ENCODE measurements around the gene IRF7.

IRF7 gene

GRCh38 chr11:598005-598680 is 17.6 kb downstream of the IRF7 start:
- Mint-ChIP-seq H3K27ac (no peak overlapping the region), H3K36me3 (peaks cover 40 to 43% of the 10 kb centered on the region in 2 donors), H3K27me3 (no peaks in the 10 kb centered on the region), H3K4me1 (peaks cover 0 to 2% of the 10 kb centered on the region in 2 donors), H3K9me3 (no peaks in the 10 kb centered on the region), H3K4me3 (no peak overlapping the region)
- DNase-seq: no peak
- ATAC-seq (replicated peaks): no peak

- no peaks in the 10 kb centered on the region for H3K27me3 Mint-ChIP-seq
- H3K9me3 Mint-ChIP-seq: no peaks in the 10 kb centered on the region
- DNase-seq (no peak), ATAC-seq (replicated peaks) (peak; percentile 38 to 65)
- H3K4me1 Mint-ChIP-seq: peaks cover 0 to 2% of the 10 kb centered on the region in 2 donors
- peak overlapping the region; percentile 65 for H3K27ac Mint-ChIP-seq
- no peak overlapping the region for H3K4me3 Mint-ChIP-seq
- peaks cover 49 to 51% of the 10 kb centered on the region in 2 donors for H3K36me3 Mint-ChIP-seq
Observed at GRCh38 chr11:597166-597725, 18.5 kb downstream of the IRF7 start.

DNA sequence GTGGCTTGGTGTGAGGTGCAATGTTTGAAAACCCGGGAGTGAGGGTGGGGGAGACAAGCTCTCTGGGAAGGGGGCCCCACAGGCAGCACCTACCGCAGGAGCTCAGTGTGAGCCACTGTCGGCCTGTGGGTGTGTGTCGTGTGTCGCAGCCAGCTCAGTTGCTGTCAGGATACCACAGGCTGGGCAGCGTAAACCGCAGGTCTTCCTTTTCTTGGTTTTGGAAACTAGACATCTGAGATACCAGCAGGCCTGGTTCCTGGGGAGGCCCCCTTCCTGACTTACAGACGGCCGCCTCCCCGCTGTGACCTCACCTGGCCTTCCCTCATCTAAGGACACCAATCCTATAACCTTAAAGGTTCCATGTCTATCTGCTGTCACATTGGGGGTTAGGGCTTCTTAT is 19.4 kb downstream of the IRF7 start:
- H3K27ac Mint-ChIP-seq: peak overlapping the region; percentile 11
- DNase-seq (no peak), ATAC-seq (replicated peaks) (no peak)
- no peak overlapping the region for H3K4me3 Mint-ChIP-seq
- peaks cover 0 to 2% of the 10 kb centered on the region in 2 donors for H3K4me1 Mint-ChIP-seq
- H3K36me3 Mint-ChIP-seq: peaks cover 43 to 46% of the 10 kb centered on the region in 2 donors
- no peaks in the 10 kb centered on the region for H3K9me3 Mint-ChIP-seq
- no peaks in the 10 kb centered on the region for H3K27me3 Mint-ChIP-seq

GRCh38 chr11:595400-595799 is 20.4 kb downstream of the IRF7 start:
- H3K4me1 Mint-ChIP-seq: peaks cover 0 to 2% of the 10 kb centered on the region in 2 donors
- no peak for DNase-seq
- no peak overlapping the region for H3K4me3 Mint-ChIP-seq
- no peaks in the 10 kb centered on the region for H3K27me3 Mint-ChIP-seq
- no peak for ATAC-seq (replicated peaks)
- H3K27ac Mint-ChIP-seq: no peak overlapping the region
- peaks cover 41 to 46% of the 10 kb centered on the region in 2 donors for H3K36me3 Mint-ChIP-seq
- H3K9me3 Mint-ChIP-seq: no peaks in the 10 kb centered on the region

DNA sequence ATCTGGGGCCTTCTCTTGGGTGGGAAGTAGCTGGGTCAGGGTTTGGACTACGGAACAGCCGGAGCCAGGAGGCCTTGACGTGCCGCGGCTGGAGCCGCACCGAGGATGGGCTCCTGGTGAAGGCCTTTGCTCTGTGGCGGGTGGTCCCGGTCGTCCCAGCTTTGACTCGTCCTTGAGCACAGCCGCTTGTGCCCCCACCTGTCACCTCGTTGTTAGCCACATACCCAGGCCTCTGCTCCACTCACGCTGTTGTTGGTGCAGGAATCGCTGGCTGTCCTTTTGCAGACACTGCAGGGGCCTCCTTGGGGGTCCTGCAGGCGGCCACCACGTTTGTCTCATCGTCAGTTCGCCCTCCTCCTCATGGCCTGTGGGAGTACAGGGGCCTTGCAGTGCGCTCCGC is 22.4 kb downstream of the IRF7 start:
- peaks cover 49 to 50% of the 10 kb centered on the region in 2 donors for H3K36me3 Mint-ChIP-seq

DNA sequence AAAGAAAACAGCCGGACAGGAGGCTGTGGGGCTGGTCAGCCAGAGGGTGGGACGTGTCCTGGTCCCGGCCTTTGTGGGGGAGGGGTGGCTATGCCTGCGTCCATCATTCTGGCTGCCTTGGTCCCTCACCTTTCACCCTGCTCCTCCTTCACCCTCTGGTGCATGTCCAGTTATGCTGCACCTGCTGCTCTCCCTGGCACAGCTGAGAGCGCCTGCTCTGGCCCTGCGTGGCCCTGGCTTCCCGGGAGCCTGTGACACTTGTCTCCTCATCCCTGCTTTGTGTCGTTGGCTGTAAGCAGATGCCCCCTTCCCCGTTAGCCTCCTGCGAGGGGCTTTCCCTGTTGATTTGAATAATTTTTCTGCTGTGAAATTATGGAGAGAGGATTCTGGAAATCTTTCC is 22.8 kb downstream of the IRF7 start:
- H3K27me3 Mint-ChIP-seq: no peaks in the 10 kb centered on the region
- DNase-seq (no peak), ATAC-seq (replicated peaks) (no peak)
- no peak overlapping the region for H3K27ac Mint-ChIP-seq
- H3K9me3 Mint-ChIP-seq: no peaks in the 10 kb centered on the region
- no peak overlapping the region for H3K4me3 Mint-ChIP-seq
- peaks cover 0 to 2% of the 10 kb centered on the region in 2 donors for H3K4me1 Mint-ChIP-seq
- peaks cover 51 to 53% of the 10 kb centered on the region in 2 donors for H3K36me3 Mint-ChIP-seq

More for the DNA sequence above, 22.4 kb downstream of the IRF7 start:
- Mint-ChIP-seq H3K4me3 (no peak overlapping the region), H3K9me3 (no peaks in the 10 kb centered on the region), H3K4me1 (peaks cover 0 to 2% of the 10 kb centered on the region in 2 donors), H3K27me3 (no peaks in the 10 kb centered on the region), H3K27ac (no peak overlapping the region)
- ATAC-seq (replicated peaks) (no peak), DNase-seq (no peak)

DNA sequence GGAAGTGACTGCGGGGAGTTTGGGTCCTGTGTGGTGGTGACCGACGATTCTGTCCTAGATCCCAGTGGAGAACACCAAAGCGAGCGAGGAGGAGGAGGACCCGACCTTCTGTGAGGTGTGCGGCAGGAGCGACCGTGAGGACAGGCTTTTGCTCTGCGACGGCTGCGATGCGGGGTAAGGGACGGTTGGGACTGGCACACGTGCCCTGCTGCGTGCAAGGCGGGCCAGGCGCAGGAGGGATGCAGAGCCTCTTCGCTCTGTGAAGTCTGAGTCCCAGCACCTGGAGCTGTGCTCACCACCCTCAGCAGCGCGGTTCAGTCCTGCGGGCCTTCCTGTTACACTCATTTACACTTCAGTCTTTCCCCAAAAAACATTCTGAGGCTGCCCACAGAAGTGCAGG is 23.2 kb downstream of the IRF7 start:
- ATAC-seq (replicated peaks) (no peak), DNase-seq (no peak)
- H3K36me3 Mint-ChIP-seq: peaks cover 54 to 55% of the 10 kb centered on the region in 2 donors
- no peak overlapping the region for H3K4me3 Mint-ChIP-seq
- no peaks in the 10 kb centered on the region for H3K9me3 Mint-ChIP-seq
- peak overlapping the region; percentile 9 for H3K27ac Mint-ChIP-seq
- H3K4me1 Mint-ChIP-seq: peaks cover 0 to 3% of the 10 kb centered on the region in 2 donors
- no peaks in the 10 kb centered on the region for H3K27me3 Mint-ChIP-seq

DNA sequence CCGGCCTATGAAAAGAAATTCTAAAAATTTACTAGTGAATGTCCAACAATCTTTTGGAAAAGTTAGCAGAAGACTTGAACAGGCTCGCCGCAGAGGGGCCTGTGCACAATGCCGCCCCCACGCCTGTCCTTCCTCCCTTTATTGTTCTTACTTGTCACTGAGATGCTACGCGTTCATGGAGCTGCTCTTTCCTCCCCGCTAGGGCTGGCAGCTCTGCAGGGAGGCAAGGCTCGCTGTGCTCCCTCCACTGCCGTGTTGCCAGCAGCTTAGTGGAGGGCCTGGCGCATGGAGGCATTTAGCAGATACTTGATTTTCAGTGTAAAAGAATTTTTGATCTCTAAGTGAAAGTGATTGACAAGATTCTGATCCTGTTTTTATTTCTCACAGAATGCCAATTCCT is 24.8 kb downstream of the IRF7 start:
- Mint-ChIP-seq H3K36me3 (peaks cover 53 to 60% of the 10 kb centered on the region in 2 donors), H3K4me1 (peaks cover 0 to 2% of the 10 kb centered on the region in 2 donors), H3K27me3 (no peaks in the 10 kb centered on the region), H3K9me3 (no peaks in the 10 kb centered on the region), H3K4me3 (no peak overlapping the region), H3K27ac (no peak overlapping the region)
- no peak for DNase-seq
- ATAC-seq (replicated peaks): no peak

GRCh38 chr11:589798-590197 is 26.0 kb downstream of the IRF7 start:
- H3K27ac Mint-ChIP-seq: peak overlapping the region; percentile 44

GRCh38 chr11:587978-588380 is 27.8 kb downstream of the IRF7 start:
- no peak for DNase-seq
- no peaks in the 10 kb centered on the region for H3K27me3 Mint-ChIP-seq
- ATAC-seq (replicated peaks): no peak
- peaks cover 2 to 5% of the 10 kb centered on the region in 2 donors for H3K4me1 Mint-ChIP-seq
- peak overlapping the region; percentile 91 for H3K27ac Mint-ChIP-seq
- no peaks in the 10 kb centered on the region for H3K9me3 Mint-ChIP-seq
- no peak overlapping the region for H3K4me3 Mint-ChIP-seq
- H3K36me3 Mint-ChIP-seq: peaks cover 46 to 52% of the 10 kb centered on the region in 2 donors

More at GRCh38 chr11:589798-590197, 26.0 kb downstream of the IRF7 start:
- Mint-ChIP-seq H3K9me3 (no peaks in the 10 kb centered on the region), H3K4me3 (no peak overlapping the region), H3K4me1 (peaks cover 0 to 2% of the 10 kb centered on the region in 2 donors), H3K27me3 (no peaks in the 10 kb centered on the region), H3K36me3 (peaks cover 53 to 59% of the 10 kb centered on the region in 2 donors)
- ATAC-seq (replicated peaks): no peak
- DNase-seq: no peak

DNA sequence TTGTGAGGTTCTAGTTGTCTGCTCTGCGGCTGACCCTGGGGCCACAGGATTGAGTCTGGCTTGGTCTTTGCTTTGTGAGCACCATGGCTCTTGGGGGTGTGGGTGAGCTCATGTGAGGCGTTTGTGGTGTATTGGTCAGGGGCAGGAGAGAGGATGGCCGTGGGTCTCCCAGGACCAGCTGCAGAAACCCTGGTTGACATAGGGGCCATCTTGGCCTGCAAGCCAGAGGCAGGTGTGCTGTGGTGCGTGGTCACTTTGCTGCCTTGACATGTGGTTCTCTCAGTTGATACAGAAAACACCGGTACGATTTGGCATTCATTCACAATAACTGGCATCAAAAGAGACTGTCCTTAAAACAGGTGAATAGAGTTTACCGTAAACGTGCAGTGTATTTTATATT is 28.2 kb downstream of the IRF7 start:
- no peak overlapping the region for H3K4me3 Mint-ChIP-seq
- peak overlapping the region; percentile 51 for H3K27ac Mint-ChIP-seq

GRCh38 chr11:586376-587316 is 29.1 kb downstream of the IRF7 start:
- no peaks in the 10 kb centered on the region for H3K27me3 Mint-ChIP-seq
- DNase-seq: no peak
- peaks cover 4 to 9% of the 10 kb centered on the region in 2 donors for H3K4me1 Mint-ChIP-seq
- no peak for ATAC-seq (replicated peaks)
- peaks cover 39 to 44% of the 10 kb centered on the region in 2 donors for H3K36me3 Mint-ChIP-seq
- H3K27ac Mint-ChIP-seq: peak overlapping the region; percentile 67
- H3K4me3 Mint-ChIP-seq: no peak overlapping the region
- H3K9me3 Mint-ChIP-seq: no peaks in the 10 kb centered on the region

More for the DNA sequence above, 28.2 kb downstream of the IRF7 start:
- Mint-ChIP-seq H3K27me3 (no peaks in the 10 kb centered on the region), H3K9me3 (no peaks in the 10 kb centered on the region), H3K36me3 (peaks cover 41 to 48% of the 10 kb centered on the region in 2 donors), H3K4me1 (peaks cover 2 to 5% of the 10 kb centered on the region in 2 donors)
- ATAC-seq (replicated peaks) (no peak), DNase-seq (no peak)

- Mint-ChIP-seq H3K36me3 (peaks cover 33 to 37% of the 10 kb centered on the region in 2 donors), H3K27ac (no peak overlapping the region)
Observed at GRCh38 chr11:584287-584686, 31.5 kb downstream of the IRF7 start.

DNA sequence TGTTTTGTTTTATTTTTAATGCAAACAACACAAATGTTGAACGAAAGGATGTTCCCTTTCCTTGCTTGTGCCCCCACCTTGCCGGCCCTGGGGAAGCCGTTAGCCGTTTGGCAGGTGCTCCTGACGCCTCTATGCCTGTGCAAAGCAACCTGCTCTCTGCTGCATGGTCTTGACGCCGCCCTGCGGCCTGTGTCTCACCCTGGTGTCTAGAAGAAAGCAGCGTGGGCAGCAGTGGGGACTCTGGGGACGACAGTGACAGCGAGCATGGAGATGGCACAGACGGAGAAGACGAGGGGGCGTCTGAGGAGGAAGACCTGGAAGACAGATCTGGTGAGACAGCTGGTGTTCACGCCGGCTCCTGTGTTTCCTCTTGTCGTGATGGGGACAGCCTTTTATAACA is 34.0 kb downstream of the IRF7 start:
- H3K27ac Mint-ChIP-seq: no peak overlapping the region
- H3K9me3 Mint-ChIP-seq: no peaks in the 10 kb centered on the region
- H3K36me3 Mint-ChIP-seq: peaks cover 22 to 23% of the 10 kb centered on the region in 2 donors
- H3K27me3 Mint-ChIP-seq: no peaks in the 10 kb centered on the region
- ATAC-seq (replicated peaks): no peak
- DNase-seq: no peak
- no peak overlapping the region for H3K4me3 Mint-ChIP-seq
- peaks cover 27 to 52% of the 10 kb centered on the region in 2 donors for H3K4me1 Mint-ChIP-seq

More at GRCh38 chr11:584287-584686, 31.5 kb downstream of the IRF7 start:
- Mint-ChIP-seq H3K4me1 (peaks cover 15 to 30% of the 10 kb centered on the region in 2 donors), H3K27me3 (no peaks in the 10 kb centered on the region), H3K4me3 (no peak overlapping the region), H3K9me3 (no peaks in the 10 kb centered on the region)
- no peak for ATAC-seq (replicated peaks)
- no peak for DNase-seq
